GM19397 (cell line): ENCODE measurements around the gene APOL2.

Experiments
- ATAC-seq: cut with Tn5 transposase; IDR thresholded peaks from one replicate; pipeline ENCODE4 v1.9.1; 2021; ENCODE audit warnings: mild to moderate bottlenecking, moderate library complexity; ENCODE audit not compliant: unreplicated experiment

APOL2 gene

DNA sequence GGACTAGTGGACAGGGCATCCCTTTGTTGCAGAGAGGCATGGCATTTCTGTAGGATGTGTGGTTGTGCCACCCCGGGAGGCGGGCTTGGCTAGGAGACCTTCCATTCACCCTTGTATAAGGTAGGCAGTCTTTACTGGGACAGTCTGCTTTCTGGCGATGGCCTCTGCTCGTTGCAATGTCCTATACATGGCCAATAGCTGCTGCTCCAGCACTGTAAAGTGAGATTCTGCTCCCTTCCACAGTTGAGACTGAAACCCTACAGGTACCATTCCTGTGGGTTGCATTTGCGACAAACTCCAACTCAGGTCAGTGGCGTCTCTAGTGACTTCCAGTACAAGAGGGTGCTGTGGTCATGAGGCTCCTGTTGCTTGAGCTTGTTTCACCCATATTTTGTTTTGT, 58.4 kb downstream of the APOL2 start:
- no peak for ATAC-seq

- ATAC-seq = no peak
Observed at GRCh38 chr22:36180038-36180880, 59.1 kb downstream of the APOL2 start.

DNA sequence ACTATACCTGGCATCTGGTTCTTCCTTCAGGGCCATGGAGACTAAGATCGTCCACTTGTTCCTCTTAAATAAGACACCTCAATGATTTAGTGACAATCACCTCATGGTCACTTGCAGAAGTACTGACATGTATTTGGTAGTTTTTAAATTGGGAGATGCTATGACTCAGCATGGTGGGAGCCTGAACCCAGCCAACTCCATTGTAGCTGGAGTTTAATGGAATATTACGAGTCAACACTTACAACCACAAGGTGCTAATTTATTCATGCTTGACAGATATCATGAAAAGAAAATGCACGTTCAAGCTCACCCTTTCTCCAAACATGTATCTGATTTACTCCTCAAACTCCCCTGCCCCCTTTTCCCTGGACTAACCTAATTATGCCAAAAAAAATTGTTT, 62.2 kb downstream of the APOL2 start:
- ATAC-seq = no peak
